Liver (tissue), 9 donors: Measurements from ENCODE around the gene TJP3. TPM values are rescaled to one million over a fixed set of nuclear protein-coding genes. Genes with fewer than 3 reads are reported as not detected.

ENCODE experiments used
- DNase-seq: peaks from one replicate; pipeline ENCODE4 v3.0.0-alpha.2; 2017; ENCODE audit warnings: low spot score
- H3K27ac ChIP-seq, 2 donors: one replicate each; pipeline ENCODE4 v1.7.0; 2013; ENCODE audit warnings: inconsistent platforms in 2 of 2, low read length in 2 of 2, control low read depth in 1 of 2, low read depth in 1 of 2, mild to moderate bottlenecking in 1 of 2
- H3K27me3 ChIP-seq, 4 donors: one replicate each; pipeline versions ENCODE4 v1.6.1 to v1.7.0; 2013; ENCODE audit warnings: low read length in 3 of 4, inconsistent platforms in 1 of 4, mild to moderate bottlenecking in 1 of 4, moderate library complexity in 1 of 4; ENCODE audit not compliant: control insufficient read depth in 4 of 4, insufficient read depth in 4 of 4
- H3K36me3 ChIP-seq, 4 donors: one replicate each; pipeline versions ENCODE4 v1.6.1 to v1.7.0; 2013; ENCODE audit warnings: low read length in 3 of 4, mild to moderate bottlenecking in 3 of 4, low read depth in 1 of 4, moderate library complexity in 1 of 4; ENCODE audit not compliant: control insufficient read depth in 4 of 4, insufficient read depth in 3 of 4
- H3K4me1 ChIP-seq, 4 donors: one replicate each; pipeline versions ENCODE4 v1.6.1 to v1.7.0; 2013; ENCODE audit warnings: low read length in 3 of 4, mild to moderate bottlenecking in 3 of 4, moderate library complexity in 1 of 4; ENCODE audit not compliant: control insufficient read depth in 4 of 4, insufficient read depth in 4 of 4
- H3K4me3 ChIP-seq, 3 donors: one replicate each; pipeline versions ENCODE4 v1.6.1 to v1.7.0; 2013; ENCODE audit warnings: low read length in 3 of 3, control low read depth in 1 of 3, low read depth in 1 of 3, mild to moderate bottlenecking in 1 of 3
- H3K9ac ChIP-seq, 2 donors: one replicate each; pipeline ENCODE4 v1.7.0; 2013; ENCODE audit warnings: low read length in 2 of 2, mild to moderate bottlenecking in 2 of 2, moderate library complexity in 2 of 2, control low read depth in 1 of 2, low read depth in 1 of 2
- H3K9me3 ChIP-seq, 4 donors: one replicate each; pipeline versions ENCODE4 v1.6.1 to v1.7.0; 2013; ENCODE audit warnings: low read length in 3 of 4; ENCODE audit not compliant: control insufficient read depth in 4 of 4
- ATF3 ChIP-seq: IDR thresholded peaks from 2 replicates; pipeline ENCODE4 v1.6.1; 2016; ENCODE audit warnings: antibody characterized with exemption
- CTCF ChIP-seq: fragments of 150-350 bp; IDR thresholded peaks from 2 replicates; pipeline ENCODE4 v1.5.1; 2017; ENCODE audit warnings: improper control_type of control experiment, low read depth, low read length; ENCODE audit not compliant: missing input control
- EGR1 ChIP-seq, 2 donors: IDR thresholded peaks; 2 replicates each; pipeline ENCODE4 v1.6.1; 2016 to 2018; ENCODE audit warnings: antibody characterized with exemption in 2 of 2, low read depth in 2 of 2
- FOXA1 ChIP-seq: IDR thresholded peaks from 2 replicates; pipeline ENCODE4 v1.6.1; 2016; ENCODE audit warnings: antibody characterized with exemption
- FOXA2 ChIP-seq: IDR thresholded peaks from 2 replicates; pipeline ENCODE4 v1.6.1; 2016; ENCODE audit warnings: antibody characterized with exemption
- GABPA ChIP-seq, 2 donors: IDR thresholded peaks in 1 of 2; conservative IDR thresholded peaks in 1 of 2; 2 replicates each; pipeline ENCODE4 v1.6.1; 2016; ENCODE audit warnings: antibody characterized with exemption in 2 of 2, mild to moderate bottlenecking in 1 of 2, moderate library complexity in 1 of 2
- HNF4G ChIP-seq: IDR thresholded peaks from 2 replicates; pipeline ENCODE4 v1.6.1; 2016; ENCODE audit warnings: antibody characterized with exemption
- MAX ChIP-seq: IDR thresholded peaks from 2 replicates; pipeline ENCODE4 v1.6.1; 2016; ENCODE audit warnings: antibody characterized with exemption
- NR2F2 ChIP-seq: IDR thresholded peaks from 2 replicates; pipeline ENCODE4 v1.6.1; 2016; ENCODE audit warnings: antibody characterized with exemption
- RAD21 ChIP-seq, 2 donors: IDR thresholded peaks; 2 replicates each; pipeline ENCODE4 v1.6.1; 2016; ENCODE audit warnings: antibody characterized with exemption in 2 of 2, mild to moderate bottlenecking in 2 of 2
- RXRA ChIP-seq, 2 donors: IDR thresholded peaks; 2 replicates each; pipeline ENCODE4 v1.6.1; 2017 to 2018; ENCODE audit warnings: antibody characterized with exemption in 2 of 2, mild to moderate bottlenecking in 1 of 2
- YY1 ChIP-seq: IDR thresholded peaks from 2 replicates; pipeline ENCODE4 v1.6.1; 2016; ENCODE audit warnings: antibody characterized with exemption, mild to moderate bottlenecking
- WGBS: extraction: QIAGEN DNeasy Blood & Tissue Kit; methylation state at CpG from one replicate; pipeline ENCODE4 v1.1.7; 2013; 5-methylcytosine and 5-hydroxymethylcytosine counted together
- polyA plus RNA-seq, 2 donors: library from polyadenylated mRNA; stranded (reverse) in 1 of 2; unstranded in 1 of 2; fragments of 200-250 nt in 1 of 2; fragments of >200 nt in 1 of 2; fragmentation: Nextera tagmentation in 1 of 2; extraction: Ambion mirVana in 1 of 2; gene quantifications; one replicate each; pipeline versions ENCODE4 v1.2.1 to v1.2.3, GENCODE V29; 2013 to 2015
- total RNA-seq, 2 donors: library from RNA; depleted of rRNA; stranded (reverse); fragments of >200 nt; gene quantifications; one replicate each; pipeline ENCODE4 v1.2.3, GENCODE V29; 2014
- donor health status: healthy.
- donor health status: healthy.
- donor health status: healthy.
- donor health status: healthy.
- donor health status: healthy.

The TJP3 gene
- total and polyA plus RNA-seq, 4 donors, result 6.0 to 9.8 (median 6.7) TPM

GRCh38 chr19:3768748-3769099, 60.5 kb downstream of the TJP3 start:
- Histone ChIP-seq H3K9ac (no peak overlapping the region), H3K4me1 (no peaks in the 10 kb centered on the region), H3K27me3 (no peaks in the 10 kb centered on the region), H3K4me3 (no peak overlapping the region), H3K27ac (no peak overlapping the region), H3K36me3 (peaks cover 3 to 34% (median 7%) of the 10 kb centered on the region in 4 donors), H3K9me3 (no peaks in the 10 kb centered on the region)
- TF ChIP-seq EGR1 (IDR thresholded peaks at IDR 0.05; ENCODE audit: low read depth in 2 of 2), result no peak
- no peak for TF ChIP-seq FOXA2
- TF ChIP-seq FOXA1, result no peak
- DNase-seq, result no peak
- 98% methylated on average over 7 of the region's 7 CpGs for WGBS

- no peak for DNase-seq
- Histone ChIP-seq H3K4me3 (no peak overlapping the region), H3K27me3 (no peaks in the 10 kb centered on the region), H3K27ac (no peak overlapping the region), H3K9ac (no peak overlapping the region), H3K36me3 (peaks cover 3 to 34% (median 7%) of the 10 kb centered on the region in 4 donors), H3K4me1 (no peaks in the 10 kb centered on the region), H3K9me3 (no peaks in the 10 kb centered on the region)
- TF ChIP-seq GABPA (IDR thresholded peaks at IDR 0.05 in 1 of 2, conservative IDR thresholded peaks at IDR 0.05 in 1 of 2), result no peak
- no peak for TF ChIP-seq EGR1 (IDR thresholded peaks at IDR 0.05; ENCODE audit: low read depth in 2 of 2)
- no peak for TF ChIP-seq RXRA (IDR thresholded peaks at IDR 0.05)
- 89% methylated on average over 17 of the region's 17 CpGs for WGBS
Observed at GRCh38 chr19:3769494-3769893, 61.3 kb downstream of the TJP3 start.

- TF ChIP-seq RAD21 (IDR thresholded peaks at IDR 0.05) (no peak), FOXA2 (no peak), YY1 (no peak), CTCF (no peak)
- Histone ChIP-seq H3K4me1 (no peaks in the 10 kb centered on the region), H3K27ac (no peak overlapping the region), H3K27me3 (no peaks in the 10 kb centered on the region), H3K4me3 (no peak overlapping the region), H3K9me3 (no peaks in the 10 kb centered on the region), H3K9ac (no peak overlapping the region), H3K36me3 (peaks cover 3 to 30% (median 7%) of the 10 kb centered on the region in 4 donors)
- WGBS, result 82% methylated on average over 53 of the region's 53 CpGs
- DNase-seq, result no peak
Observed at GRCh38 chr19:3770136-3770999, 62.2 kb downstream of the TJP3 start.

GRCh38 chr19:3771000-3771905, 63.1 kb downstream of the TJP3 start:
- TF ChIP-seq MAX (no peak), ATF3 (no peak), HNF4G (no peak), FOXA2 (no peak), RXRA (IDR thresholded peaks at IDR 0.05) (no peak), NR2F2 (no peak)
- 86% methylated on average over 35 of the region's 35 CpGs for WGBS
- Histone ChIP-seq H3K4me3 (no peak overlapping the region), H3K9me3 (no peaks in the 10 kb centered on the region), H3K27ac (no peak overlapping the region), H3K4me1 (no peaks in the 10 kb centered on the region), H3K27me3 (no peaks in the 10 kb centered on the region), H3K36me3 (peaks cover 3 to 29% (median 7%) of the 10 kb centered on the region in 4 donors), H3K9ac (no peak overlapping the region)
- DNase-seq, result no peak
